Activated T-cell treated with anti-CD3 and anti-CD28 coated beads, Interleukin-2, amount 50 U/mL, for 48 hours (primary cell): ENCODE results near the gene ARL15.

ENCODE experiments used
- DNase-seq, 2 experiments: peaks; one replicate each; pipeline ENCODE4 v3.0.0-alpha.2; 2020

ARL15 gene

GRCh38 chr5:53970475-53970874 is 339.9 kb downstream of the ARL15 start:
- no peak for DNase-seq

- DNase-seq = no peak
Observed at GRCh38 chr5:53969176-53969730, 341.1 kb downstream of the ARL15 start.

DNA sequence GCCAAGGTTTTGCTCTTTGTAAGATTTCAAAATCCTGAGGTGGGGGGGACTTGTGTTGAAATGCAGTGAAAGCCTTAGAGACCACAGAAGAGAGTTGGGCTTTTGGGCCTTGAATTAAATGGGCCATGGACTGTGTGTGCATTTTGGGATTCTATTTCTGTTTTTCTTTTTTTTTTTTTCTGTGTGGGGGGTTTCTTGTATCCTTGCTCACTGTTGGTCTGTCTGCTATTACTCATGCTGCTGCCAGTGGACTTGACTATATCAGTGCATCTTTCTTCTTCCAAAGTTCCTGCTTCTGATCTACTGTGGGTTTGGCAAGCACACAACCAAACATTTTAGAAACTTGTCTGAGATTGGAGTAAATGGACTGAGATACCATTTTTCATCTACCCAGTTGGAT is 344.9 kb downstream of the ARL15 start:
- no peak for DNase-seq

- no peak for DNase-seq
Observed at GRCh38 chr5:53963958-53964357, 346.4 kb downstream of the ARL15 start.

GRCh38 chr5:53962306-53962705 is 348.1 kb downstream of the ARL15 start:
- DNase-seq = no peak

DNA sequence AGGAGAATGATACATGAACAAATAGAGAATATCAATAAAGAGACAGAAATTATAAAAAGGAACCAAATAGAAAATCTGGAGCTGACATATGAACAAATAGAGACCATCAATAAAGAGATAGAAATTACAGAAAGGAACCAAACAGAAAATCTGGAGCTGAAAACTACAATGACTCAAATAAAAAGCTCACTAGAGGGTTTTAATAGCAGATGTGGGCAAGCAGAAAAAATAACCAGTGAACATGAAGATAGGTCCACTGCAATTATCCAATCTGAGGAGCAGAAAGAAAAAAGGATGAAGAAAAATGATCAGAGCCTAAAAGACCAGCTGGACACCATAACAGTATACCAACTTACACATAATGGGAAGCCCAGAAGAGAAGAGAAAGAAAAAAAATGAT is 353.7 kb downstream of the ARL15 start:
- DNase-seq = no peak

- no peak for DNase-seq
Observed at GRCh38 chr5:53956196-53956595, 354.2 kb downstream of the ARL15 start.

DNA sequence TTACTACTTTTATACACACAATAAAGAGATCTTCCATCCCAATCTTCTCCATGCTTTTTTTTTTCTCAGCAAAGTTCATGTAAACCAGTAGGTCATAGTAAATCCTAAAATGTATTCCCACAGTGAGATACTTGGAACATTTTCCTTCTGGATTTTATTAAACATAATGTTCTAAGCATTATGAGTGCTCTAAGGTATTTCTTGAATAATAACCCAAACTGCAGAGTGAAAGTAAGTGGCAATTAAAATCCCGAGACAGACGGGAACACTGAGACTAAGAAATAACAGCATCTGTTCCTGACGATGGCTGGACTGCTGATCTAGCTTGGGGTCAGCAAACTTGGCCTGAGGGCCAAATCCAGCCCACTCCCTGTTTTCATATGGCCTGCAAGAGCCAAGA is 359.8 kb downstream of the ARL15 start:
- DNase-seq = no peak

- no peak for DNase-seq
Observed at GRCh38 chr5:53948598-53948997, 361.8 kb downstream of the ARL15 start.

DNA sequence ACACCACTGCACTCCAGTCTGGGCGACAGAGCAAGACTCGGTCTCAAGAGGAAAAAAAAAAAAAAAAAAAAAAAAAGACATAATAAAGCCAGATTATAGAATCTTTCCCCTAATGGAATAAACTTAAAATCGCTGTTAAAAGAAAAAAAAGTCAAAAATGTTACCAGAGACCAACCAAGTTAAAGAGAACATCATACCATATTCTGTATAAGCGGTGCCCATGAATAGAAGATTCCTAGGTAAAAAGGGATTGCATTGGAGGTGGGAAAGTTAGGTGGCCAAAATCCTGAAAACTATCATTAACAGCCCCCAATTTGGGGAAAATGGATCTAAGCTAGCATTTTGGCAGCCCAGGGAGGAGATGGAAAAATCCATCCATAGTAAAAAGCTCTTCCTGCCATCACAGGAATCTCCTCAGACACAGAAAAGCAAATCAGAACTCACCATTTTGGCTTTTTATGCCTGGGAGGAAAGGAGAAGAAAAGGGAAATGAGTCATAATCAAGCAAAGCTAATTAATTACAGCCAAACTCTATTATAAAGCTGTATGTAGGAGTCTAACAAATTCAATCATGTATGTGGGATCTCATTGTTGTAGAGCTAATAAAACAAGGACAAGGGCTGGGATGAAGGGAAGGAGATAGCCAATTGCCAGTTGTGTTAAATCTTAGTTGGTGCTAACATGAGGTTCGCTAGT is 363.8 kb downstream of the ARL15 start:
- no peak for DNase-seq

GRCh38 chr5:53944981-53945380 is 365.4 kb downstream of the ARL15 start:
- no peak for DNase-seq

GRCh38 chr5:53943938-53944337 is 366.4 kb downstream of the ARL15 start:
- no peak for DNase-seq

- no peak for DNase-seq
Observed at GRCh38 chr5:53942724-53943123, 367.6 kb downstream of the ARL15 start.

DNA sequence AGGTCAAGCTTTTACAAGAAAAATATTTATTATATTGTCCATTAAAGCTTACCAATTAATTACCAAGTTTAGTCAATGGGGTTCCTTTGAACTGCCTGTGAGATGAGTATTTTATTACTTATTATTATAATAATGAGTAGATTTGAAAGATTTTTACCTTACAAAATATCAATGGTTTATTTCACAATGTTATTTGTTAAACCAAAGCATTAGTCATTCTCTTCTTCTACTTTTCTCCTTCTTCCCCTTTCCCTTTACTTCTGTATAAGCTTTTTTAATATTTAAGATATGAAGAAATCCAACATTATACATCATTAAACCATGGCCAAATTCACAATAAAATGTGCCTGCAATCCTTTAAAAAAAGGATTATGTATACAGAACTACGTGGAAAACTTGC is 369.5 kb downstream of the ARL15 start:
- DNase-seq = no peak

GRCh38 chr5:53937467-53937866 is 372.9 kb downstream of the ARL15 start:
- DNase-seq = no peak

DNA sequence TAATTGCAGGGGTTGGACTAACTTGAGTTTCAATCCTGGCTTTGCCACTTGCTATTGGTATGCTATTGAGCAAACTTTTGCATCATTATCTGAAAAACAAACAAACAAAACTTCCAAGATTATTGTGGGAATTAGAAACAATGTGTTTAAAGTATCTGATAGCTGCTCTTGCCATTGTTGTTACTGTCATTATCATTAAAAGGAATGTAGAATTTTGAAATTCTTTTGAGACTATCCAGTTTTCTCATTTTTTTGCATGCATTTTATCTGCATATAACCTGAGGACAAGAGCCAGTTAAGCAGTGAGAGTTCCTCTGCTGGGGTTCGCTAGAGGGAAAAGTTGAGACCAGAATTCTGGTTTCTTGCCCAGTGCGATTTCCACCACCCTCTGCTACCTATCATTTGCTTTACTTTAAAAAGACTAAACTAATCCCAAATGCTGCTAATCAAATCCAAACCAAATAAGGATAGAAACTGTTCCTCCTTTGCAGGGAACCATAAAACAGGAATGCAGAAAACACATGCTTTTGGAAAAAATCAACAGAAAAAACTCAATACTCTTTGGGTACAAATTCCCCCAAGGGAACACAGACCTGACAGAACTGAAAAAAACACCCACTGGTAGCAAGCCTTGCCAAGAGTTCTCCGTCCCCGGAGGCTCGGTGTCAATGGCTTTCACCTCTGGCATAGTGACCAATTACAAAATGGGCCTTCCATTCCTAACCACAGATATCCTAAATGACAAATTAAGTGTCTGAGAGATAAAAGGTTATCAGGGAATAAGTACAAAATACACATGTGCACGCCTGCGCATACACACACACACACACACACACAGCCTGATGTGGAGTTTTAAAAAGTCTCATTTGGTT is 373.7 kb downstream of the ARL15 start:
- DNase-seq = no peak

DNA sequence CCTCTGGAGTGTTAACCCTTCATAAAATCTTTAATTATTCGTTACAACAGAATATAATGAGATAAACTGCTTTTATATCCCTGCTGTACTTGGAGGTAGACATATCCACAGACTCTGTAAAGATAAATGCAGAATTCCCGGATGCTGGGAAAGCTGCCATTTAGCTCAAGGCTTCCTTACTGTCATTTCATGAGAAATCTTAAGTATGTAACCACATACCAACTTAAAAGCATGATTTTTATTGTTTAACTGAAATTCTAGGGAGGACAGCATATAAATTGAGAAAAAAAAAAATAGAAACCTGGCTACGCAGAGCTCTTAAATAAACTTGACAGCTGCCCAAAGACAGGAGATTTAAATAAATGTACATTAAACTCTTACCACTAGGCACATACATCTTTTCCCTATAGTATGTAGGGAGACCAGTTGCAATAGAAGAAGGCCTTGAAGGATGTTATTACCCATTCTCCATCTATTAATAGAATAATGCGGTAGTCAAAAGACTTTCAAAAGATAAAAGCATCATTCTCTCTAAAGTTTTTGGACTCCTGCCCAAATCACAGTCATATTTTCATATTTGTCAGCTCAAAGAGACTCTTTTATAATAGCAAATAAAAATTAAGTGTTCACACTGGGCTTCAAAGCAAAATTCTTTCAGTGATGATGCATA is 376.1 kb downstream of the ARL15 start:
- no peak for DNase-seq

DNA sequence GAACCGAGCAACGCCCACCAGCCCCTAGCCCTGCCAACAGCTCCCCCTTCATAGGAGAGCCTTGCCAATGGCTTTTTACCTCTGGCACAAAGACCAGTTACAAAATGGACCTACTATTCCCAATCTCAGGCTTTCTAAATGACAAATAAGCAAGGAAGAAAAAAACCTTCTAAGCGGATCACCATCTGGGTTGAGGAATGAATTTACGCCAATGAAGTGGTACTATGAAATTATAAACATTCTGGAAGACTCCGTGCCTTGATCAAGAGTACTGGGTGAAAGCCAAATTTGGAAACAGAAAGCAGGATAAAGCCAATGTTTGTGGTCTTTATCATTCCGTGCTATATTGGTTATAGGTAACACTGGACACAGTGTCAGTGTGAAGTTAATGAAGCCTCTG is 378.0 kb downstream of the ARL15 start:
- no peak for DNase-seq

DNA sequence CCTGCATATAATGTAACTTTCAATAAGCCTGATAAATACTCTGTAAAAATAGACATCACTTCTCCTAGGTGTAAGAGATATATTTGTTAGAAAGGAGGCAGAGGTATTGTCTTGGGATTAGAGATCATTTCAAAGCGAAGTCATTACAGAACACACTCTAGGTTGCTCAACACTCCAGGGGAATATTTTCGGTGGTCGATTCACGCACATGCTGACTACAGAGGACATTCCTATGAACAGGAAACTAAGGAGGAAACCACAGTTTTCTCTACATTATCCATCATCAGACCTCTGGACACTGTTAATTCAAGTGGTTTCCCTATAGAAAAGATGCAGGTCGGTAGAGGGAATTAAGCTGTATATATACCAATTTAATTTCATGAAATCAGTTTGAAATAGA is 379.9 kb downstream of the ARL15 start:
- DNase-seq = no peak

DNA sequence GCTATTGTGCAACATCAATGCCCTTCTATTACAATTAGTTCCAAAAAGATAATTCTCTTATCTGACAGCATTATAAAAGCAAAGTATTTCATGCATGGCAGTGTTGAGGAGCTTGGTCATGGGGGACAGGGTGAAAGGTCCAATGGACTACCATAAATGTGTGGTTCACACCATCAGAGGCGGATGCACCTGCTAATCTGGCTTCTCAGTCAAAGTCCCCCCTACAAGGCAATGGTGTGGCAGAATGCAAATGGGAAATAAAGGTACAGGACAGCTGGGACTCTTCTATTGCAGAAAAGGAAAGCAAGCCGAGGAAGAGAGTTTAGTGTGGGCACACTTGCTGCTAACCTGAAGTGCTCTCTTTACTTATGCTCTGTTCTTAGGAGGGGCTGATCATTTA is 380.8 kb downstream of the ARL15 start:
- DNase-seq = no peak

DNA sequence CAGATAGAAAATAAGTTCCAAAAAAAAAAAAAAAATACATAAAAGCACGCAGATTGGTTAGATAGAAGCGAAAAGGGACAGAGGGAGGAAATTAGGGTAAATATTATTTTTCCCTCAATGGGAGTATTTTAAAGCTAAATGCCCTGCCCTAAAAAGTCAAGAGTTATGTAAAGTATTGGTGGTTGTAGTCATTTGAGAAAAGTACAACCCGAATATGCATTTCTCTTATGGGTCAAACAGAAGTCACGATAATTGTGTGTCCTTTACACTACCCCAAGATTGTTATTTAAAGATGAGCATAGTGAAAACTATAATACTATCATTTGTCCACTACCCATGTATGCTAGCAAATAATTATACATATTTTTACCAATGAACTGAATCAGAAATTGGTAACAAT is 381.2 kb downstream of the ARL15 start:
- DNase-seq = no peak

DNA sequence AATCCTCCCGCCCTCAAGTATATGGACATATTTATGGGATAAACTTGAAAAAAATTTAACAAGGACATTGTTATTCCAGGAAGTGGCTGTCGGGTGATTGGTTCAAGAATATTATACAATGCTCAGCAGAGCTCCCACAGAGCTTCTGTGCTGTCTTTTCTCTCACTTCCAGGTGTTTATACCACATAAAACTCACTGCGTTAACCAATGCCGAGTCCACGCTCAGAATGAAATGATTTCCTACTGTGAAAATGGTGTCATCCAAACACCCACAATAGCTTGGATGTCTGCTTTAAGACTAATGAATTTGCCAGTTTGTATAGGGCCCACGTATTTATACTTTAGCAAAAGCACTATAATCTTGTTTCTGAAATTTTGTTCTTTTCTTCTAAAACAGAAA is 381.7 kb downstream of the ARL15 start:
- no peak for DNase-seq

- DNase-seq = no peak
Observed at GRCh38 chr5:53927668-53928247, 382.6 kb downstream of the ARL15 start.
